NCI-H1930 (cell line): ENCODE data around the gene ZNF844.
"Not testable (repeated sequence)": the region's sequence is repeated elsewhere in the genome, so short reads cannot be mapped to it uniquely, and the experiment has no call there.

Experiments
- DNase-seq, 2 experiments: peaks; one replicate each; lab custom pipeline; 2025; lab: John Stamatoyannopoulos, UW

Gene ZNF844

DNA sequence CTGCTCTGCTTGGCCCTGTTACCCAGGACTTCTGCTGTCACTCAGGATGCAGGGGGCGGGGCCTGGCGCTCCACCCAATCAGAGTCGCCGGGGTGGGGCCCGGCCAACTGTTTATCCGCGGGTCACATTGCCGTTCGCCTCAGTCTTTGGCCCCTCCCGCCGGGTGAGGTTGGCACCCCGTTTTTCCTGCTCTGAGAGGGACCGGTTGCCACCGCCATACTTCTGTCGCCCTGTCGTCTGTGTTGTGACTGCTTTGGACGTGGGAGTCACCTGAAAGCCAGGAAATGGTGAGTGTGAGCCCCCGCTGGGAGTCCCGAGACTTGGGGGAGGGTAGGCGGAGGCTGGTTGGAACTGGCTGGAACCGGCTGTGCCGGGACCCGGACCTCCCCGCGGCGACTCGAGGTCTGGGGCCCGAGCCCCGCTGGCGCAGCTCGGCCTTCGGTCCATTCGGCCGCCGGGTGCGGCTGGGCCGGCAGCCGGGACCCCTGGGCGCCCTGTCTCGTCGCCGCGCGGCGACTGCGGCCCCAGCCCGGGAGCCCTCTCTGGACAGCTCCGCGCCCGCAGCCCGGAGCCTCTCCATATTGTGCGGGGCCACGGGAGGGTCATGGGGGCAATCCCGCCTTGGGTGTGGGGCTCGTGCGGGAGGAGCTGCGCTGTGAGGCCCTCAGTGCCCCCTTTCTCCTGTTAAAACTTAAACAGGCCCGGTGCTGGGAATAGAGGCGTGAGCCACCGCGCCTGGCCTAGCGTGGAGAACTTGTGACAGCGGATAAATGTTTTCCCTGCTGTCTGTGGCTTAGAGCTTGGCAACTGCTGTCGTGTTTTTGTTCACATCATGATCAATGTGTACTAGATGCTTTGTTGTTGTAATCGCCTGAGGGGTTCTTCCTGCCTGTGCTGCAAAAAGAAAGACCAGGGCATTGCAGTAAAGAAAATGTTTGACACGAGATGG, at the start of gene ZNF844:
Gene ZNF844, plus strand, starts transcription at position 142 of the 949 bp plus-strand sequence. Its CDS starts 143 bp downstream, at position 285.
- DNase-seq: peak; percentile 61 to 77

DNA sequence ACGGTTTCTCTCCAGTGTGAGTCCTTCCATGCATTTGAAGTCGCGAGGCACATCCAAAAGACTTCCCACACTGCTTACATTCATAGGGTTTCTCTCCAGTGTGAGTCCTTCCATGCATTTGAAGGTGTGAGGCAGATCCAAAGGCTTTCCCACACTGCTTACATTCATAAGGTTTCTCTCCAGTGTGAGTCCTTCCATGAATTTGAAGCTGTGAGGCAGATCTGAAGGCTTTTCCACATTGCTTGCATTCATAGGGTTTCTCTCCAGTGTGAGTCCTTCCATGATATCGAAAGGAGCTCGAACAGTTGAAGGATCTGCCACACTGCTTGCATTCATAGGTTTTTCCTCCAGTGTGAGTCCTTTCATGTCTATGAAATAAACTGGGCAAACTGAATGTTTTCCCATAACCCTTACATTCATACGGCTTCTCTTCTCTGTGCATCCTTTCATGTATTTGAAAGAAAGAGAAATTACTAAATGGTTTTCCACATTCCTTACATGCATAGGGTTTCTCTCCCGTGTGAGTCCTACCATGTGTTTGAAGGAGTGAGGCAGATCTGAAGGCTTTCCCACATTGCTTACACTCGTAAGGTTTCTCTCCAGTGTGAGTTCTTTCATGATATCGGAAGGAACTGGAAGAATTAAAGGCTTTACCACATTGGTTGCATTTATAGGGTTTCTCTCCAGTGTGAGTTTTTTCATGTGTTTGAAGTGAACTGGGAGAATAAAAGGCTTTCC, 49.3 kb upstream of the ZNF844 start:
- DNase-seq: no peak

DNA sequence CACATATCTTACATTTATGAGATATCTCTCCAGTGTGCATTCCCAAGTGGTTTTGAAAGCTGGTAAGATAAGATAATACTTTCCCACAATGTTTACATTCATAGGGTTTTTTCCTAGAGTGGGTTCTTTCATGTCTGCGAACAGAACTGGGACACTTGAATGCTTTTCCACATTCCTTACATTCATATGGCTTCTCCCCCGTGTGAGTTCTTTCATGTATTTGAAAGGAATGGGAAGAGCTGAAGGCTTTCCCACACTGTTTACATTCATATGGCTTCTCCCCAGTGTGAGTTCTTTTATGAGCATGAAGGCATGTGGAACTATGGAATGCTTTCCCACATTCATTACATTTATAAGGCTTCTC, 48.8 kb upstream of the ZNF844 start:
- DNase-seq: no peak

DNA sequence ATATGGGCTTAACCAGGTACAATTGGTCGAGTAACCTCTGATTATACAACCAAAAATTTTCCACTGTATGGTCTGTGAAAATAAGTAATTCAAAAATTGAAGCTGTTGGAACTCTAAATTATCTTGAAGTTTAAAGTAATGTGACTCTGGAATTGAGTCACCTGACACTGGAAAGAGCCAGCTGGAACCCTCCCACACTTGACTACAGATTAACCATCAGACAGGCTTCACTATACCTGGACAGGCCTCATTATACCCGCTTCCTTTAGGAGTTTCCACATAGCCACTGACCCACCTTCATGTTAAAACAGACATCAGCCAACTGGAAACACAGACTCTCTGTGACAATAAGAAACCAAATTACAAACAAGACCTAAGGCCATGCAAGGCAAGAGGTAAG, 30.3 kb upstream of the ZNF844 start:
- DNase-seq: no peak

DNA sequence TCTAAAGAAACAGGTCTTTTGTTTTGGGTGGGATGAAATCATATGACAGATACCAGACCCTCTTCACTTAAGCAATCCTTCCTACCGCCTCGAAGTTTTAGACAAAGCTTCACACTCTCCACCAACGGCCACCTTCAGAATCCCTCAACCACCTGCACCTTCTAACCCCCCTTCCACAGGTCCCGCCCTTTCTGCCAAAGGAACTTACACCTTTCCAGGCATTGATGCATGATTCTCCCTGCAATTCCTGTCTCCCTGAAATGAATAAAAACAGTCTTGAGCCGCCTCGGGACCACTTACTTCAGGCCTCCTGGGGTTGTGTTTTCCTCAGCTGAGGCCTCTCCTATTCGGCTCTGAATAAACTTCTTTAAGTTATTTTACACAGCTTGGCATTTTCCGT, 29.9 kb upstream of the ZNF844 start:
- DNase-seq: no peak

DNA sequence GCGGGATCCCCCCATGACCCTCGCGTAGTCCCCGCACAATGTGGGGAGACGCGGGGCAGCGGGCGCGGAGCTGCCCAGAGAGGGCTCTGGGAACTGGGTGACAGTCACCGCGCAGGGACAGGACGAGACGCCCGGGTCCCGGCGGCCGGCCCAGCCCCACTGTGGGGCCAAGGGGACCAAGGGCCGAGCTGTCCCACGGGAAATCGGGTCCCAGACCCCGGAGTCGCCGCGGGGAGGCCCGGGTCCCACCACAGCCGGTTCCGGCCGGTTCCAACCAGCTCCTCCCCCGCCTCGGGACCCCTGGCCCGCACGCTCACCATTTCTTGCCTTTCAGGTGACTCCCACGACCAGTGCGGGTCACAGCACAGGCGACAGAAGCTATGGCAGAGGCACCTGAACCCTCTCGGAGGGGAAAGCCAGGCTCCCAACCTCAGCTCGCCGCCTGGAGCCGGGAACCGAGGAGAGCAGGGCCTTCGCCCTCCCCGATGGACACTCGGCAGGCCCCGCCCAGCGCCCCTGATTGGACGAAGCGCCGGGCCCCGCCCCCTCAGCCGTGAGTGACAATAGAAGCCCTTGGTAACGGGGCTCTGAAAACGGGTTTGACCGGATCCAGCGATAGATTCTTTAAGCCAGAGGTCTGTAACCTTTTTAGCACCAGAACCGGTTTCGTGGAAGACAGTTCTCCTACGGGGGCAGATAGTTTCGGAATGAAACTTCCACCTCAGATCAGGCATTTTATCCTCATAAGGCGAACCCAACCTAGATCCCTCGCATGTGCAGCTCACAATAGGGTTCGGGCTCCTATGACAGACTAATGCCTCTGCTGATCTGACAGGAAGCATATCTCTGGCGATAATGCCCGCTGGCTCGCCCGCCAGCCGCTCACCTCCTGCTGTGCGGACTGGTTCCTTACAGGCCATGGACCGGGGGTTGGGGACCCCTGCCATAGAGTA, 29.0 kb upstream of the ZNF844 start, which contains the start of gene ZNF433:
Gene ZNF433, minus strand, starts transcription at position 460 of the 953 bp plus-strand sequence. Its CDS starts 140 bp downstream, at position 320.
- DNase-seq: peak; percentile 62 to 84

DNA sequence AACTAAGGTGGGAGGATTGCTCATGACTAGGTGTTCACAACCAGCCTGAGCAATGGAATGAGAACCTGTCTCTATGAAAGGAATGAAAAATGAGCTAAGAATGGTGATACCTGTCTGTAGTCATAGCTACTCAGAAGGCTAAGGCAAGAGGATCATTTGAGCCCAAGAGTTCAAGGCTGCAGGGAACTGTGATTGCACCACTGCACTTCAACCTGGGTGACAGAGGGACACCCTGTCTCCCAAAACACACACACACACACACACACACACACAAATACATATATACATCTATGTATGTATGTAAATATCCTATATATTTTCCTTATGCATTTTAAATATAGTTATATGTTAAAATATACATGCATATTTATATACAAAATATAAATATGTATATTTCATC, 21.6 kb upstream of the ZNF844 start:
- DNase-seq: no peak

DNA sequence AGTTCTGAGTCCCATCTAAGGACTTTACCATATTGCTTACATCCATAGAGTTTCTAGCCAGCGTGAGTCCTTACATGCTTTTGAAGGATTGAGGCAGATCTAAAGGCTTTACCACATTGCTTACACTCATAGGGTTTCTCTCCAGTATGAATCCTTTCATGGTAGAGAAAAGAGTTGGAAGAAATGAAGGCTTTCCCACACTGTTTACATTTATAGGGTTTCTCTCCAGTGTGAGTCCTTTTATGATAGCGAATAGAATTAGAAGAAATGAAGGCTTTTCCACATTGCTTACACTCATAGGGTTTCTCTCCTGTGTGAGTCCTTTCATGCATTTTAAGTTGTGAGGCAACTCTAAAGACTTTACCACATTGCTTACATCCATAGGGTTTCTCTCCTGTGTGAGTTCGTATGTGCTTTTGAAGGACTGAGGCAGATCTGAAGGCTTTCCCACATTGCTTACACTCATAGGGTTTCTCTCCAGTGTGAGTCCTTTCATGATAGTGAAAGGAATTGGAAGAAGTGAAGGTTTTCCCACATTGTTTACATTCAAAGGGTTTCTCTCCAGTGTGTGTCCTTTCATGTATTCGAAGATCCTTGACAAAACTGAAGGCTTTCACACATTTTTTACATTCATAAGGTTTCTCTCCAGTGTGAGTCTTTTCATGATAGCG, 20.6 kb upstream of the ZNF844 start:
- no peak for DNase-seq

DNA sequence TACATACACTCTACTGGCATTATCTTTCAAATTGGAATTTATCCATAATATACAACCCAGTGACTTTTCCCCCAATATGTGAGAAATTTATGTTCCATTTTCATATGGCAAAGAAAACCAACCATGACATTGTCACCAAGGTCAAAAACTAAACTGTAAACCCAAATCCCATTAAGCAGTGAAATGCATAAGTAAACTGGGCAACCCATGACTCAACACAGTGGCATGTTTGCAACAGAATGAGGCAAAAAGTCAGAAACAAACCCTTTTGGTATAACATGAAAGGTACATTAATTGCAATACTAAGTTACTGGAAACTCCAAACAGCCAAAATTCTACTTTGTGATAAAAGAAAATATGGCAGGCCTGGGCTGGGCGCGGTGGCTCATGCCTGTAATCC, 16.7 kb upstream of the ZNF844 start:
- no peak for DNase-seq

DNA sequence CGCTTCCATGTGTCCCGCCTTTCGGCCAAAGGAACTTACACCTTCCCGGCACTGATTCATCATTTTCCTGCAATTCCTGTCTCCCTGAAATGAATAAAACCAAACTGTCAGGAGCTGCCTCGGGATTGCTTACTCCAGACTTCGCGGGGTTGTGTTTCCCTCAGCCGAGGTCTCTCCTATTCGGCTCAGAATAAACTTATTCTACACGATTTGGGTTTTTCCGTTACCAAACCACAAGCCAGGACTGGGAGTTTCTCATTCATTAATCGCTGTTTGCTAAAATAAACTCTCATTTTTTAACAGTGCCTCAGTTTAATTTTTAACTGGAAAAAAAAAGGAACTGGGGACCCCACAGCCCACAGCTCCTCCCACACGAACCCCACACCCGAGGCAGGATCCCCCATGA, 12.4 kb upstream of the ZNF844 start:
- no peak for DNase-seq

DNA sequence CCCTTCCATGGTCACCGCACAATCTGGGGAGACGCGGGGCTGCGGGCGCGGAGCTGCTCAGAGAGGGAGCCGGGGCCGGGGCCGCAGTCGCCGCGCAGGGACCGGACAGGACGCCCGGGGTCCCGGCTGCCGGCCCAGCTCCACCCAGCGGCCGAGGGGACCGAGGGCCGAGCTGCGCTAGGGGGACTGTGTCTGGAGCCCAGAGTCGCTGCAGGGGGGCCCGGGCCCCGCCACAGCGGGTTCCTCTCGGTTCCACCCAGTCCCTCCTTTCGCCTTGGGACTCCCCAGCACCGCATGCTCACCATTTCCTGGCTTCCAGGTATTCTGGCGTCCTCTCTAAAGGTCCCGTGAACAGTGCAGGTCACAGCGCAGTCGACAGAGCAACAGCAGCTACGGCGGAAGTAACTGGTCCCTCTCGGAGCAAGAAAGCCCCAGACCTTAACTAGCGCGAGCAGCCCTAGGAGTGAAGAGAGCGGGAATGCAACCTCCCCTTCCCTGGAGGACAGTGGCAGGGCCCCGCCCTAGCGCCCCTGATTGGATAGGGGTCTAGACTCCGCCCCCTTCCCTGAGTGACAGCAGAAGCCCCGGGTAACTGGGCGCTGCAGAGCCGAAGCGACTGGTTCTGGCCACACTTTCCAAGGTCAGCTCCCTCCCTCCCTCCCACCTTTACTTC, 11.9 kb upstream of the ZNF844 start, which contains the start of gene ZNF878:
Gene ZNF878, minus strand, starts transcription at position 465 of the 673 bp plus-strand sequence. Its CDS starts 160 bp downstream, at position 305.
- DNase-seq: peak; percentile 73 to 83

DNA sequence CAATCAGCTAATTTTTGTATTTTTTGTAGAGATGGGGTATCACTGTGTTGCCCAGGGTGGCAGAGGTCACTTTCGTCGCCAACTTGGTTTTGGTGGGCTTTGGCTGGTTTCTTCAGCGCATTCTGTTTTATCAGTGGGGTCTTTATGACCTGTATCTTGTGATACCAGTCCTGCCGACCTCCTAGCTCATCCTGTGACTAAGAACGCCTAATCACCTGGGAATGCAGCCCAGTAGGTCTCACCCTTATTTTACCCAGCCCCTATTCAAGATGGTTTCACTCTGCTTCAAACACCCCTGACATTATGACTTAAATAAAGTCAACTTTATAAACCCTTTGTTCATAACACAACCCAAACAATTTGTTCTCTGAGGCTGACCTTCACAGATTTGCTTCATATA, 8.7 kb upstream of the ZNF844 start:
- DNase-seq: no peak

DNA sequence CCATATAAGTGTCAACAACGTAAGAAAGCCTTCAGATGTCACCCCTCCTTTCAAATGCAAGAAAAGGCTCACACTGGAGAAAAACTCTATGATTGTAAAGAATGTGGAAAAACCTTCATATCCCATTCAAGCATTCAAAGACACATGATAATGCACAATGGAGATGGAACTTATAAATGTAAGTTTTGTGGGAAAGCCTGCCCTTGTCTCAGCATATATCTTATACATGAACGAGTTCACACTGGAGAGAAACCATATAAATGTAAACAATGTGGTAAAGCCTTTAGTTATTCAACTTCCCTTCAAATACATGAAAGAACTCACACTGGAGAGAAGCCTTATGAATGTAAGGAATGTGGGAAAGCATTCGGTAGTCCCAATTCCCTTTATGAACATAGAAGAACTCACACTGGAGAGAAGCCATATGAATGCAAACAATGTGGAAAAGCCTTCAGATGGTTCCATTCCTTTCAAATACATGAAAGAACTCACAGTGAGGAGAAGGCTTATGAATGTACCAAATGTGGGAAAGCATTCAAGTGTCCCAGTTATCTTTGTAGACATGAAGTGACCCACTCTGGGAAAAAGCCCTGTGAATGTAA, 11.1 kb downstream of the ZNF844 start:
- DNase-seq: no peak

DNA sequence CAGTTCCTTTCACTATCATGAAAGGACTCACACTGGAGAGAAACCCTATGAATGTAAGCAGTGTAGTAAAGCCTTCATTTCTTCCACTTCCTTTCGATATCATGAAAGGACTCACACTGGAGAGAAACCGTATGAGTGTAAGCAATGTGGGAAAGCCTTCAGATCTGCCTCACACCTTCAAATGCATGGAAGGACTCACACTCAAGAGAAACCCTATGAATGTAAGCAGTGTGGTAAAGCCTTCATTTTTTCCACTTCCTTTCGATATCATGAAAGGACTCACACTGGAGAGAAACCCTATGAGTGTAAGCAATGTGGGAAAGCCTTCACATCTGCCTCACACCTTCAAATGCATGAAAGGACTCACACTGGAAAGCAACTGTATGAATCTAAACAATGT, 11.8 kb downstream of the ZNF844 start:
- DNase-seq: not testable (repeated sequence)

DNA sequence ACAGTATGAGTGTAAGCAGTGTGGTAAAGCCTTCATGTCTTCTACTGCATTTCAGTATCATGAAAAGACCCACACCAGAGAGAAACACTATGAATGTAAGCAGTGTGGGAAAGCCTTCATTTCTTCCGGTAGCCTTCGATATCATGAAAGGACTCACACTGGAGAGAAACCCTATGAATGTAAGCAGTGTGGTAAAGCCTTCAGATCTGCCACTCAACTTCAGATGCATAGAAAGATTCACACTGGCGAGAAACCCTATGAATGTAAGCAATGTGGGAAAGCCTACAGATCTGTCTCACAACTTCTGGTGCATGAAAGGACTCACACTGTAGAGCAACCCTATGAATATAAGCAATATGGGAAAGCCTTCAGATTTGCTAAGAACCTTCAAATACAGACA, 12.8 kb downstream of the ZNF844 start:
- DNase-seq: no peak

DNA sequence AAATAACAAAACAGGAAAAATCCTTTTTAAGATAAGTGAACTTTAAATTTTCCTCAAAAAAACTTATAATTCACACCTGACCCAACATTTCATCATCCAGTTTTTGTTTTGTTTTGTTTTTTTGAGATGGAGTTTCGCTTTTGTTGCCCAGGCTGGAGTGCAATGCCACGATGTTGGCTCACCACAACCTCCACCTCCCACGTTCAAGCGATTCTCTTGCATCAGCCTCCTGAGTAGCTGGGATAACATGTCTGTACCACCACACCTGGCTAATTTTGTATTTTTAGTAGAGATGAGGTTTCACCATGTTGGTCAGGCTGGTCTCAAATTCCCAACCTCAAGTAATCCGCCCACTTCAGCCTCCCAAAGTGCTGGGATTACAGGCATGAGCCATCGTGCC, 18.8 kb downstream of the ZNF844 start:
- DNase-seq: not testable (repeated sequence)

DNA sequence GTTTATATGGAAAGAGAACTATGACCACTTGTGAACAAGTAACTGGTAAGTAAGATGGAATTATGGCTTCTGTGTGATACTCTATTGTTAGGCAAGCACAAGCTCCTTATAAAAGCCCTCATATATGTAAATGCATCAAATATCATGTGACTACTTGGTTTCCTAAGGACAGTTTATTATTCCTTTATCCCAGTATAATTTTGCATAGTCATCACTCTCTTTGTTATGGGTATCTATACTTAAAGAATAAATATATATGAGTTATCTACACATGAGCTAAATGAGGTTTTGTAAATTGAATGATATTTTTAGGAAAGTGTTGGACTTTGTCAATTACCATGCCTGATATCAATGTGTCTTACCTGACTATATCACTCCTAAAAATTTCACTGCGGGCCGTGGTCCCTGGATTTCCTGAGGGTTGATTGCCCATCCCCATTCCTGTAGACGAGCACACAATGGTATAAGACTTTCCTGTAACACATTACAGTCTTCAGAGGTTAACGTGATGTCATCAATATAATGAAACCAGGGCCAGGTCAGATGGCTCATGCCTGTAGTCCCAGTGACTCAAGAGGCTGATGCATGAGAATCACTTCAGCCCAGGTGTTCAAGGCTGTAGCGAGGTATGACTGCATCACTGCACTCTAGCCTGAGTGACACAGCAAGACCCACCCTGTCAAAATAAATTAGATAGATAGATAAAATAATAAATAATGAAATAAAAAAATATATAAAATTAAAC, 20.7 kb downstream of the ZNF844 start:
- DNase-seq: no peak

DNA sequence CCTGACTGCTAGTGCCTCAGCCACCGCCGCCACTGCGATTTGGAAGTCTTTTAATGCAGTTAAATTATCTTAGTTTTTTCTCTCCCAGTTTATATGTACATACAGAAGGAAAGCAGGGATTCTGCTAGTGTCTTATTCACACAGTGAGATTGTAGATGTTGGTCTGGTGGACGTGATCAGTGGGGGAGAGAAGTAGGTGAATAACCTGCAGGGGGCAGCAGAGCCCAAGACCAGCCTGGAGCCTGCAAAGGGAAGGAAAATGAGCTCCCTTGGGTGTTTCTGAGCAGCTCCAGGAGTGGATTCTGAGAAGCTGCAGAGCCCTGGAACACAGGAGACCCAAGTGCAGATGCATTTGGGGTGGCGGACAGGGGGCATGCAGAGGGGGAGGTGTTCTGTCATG, 26.3 kb downstream of the ZNF844 start:
- peak in 1 of 2 experiments; percentile 31 for DNase-seq
